OCI-LY3 (cell line): Measurements from ENCODE around the gene TDRD7.

Source experiments
- H2AFZ ChIP-seq: fragments of 200-600, 300-600 bp; shearing (Covaris generic); 2 replicates; pipeline ENCODE4 v1.6.0; 2014; ENCODE audit warnings: antibody characterized with exemption, low read depth, low read length
- H3K27ac ChIP-seq: fragments of 200-600, 300-600 bp; sonication (generic); 2 replicates; pipeline ENCODE4 v1.5.1; 2014; ENCODE audit warnings: mild to moderate bottlenecking, low read length, moderate library complexity, mixed read lengths
- H3K27me3 ChIP-seq: fragments of 200-600, 300-600 bp; sonication (generic); 2 replicates; pipeline ENCODE4 v1.6.1; 2014; ENCODE audit warnings: low read depth, low read length, mixed read lengths
- H3K36me3 ChIP-seq: fragments of 200-600, 300-600 bp; sonication (generic); replicated peaks from 2 replicates; pipeline ENCODE3; 2014; ENCODE audit warnings: low read depth, low read length, mixed read lengths
- H3K4me1 ChIP-seq: fragments of 300-600, 200-600 bp; sonication (generic); 2 replicates; pipeline ENCODE4 v1.6.1; 2014; ENCODE audit warnings: low read length, mixed read lengths
- H3K4me2 ChIP-seq: fragments of 200-600, 300-600 bp; sonication (generic); 2 replicates; pipeline ENCODE4 v1.6.1; 2014; ENCODE audit warnings: low read length, mixed read lengths
- H3K4me3 ChIP-seq: fragments of 300-600, 200-600 bp; sonication (generic); 2 replicates; pipeline ENCODE4 v1.5.1; 2014; ENCODE audit warnings: antibody characterized with exemption, mild to moderate bottlenecking, low read length, moderate library complexity
- H3K79me2 ChIP-seq: fragments of 300-600, 200-600 bp; shearing (Covaris generic); 2 replicates; pipeline ENCODE4 v1.6.1; 2014; ENCODE audit warnings: mild to moderate bottlenecking, low read length, mixed read lengths
- H3K9ac ChIP-seq: fragments of 300-600, 200-600 bp; shearing (Covaris generic); 2 replicates; pipeline ENCODE4 v1.6.0; 2014; ENCODE audit warnings: mild to moderate bottlenecking, low read length, moderate library complexity
- H3K9me3 ChIP-seq: fragments of 200-600, 300-600 bp; shearing (Covaris generic); 2 replicates; pipeline ENCODE4 v1.6.1; 2014; ENCODE audit warnings: low read length, mixed read lengths; ENCODE audit not compliant: insufficient read depth
- H4K20me1 ChIP-seq: fragments of 200-600, 300-600 bp; sonication (generic); 2 replicates; pipeline ENCODE4 v1.6.1; 2016; ENCODE audit warnings: low read length, mixed read lengths; ENCODE audit not compliant: insufficient read depth
- EZH2phosphoT487 ChIP-seq: fragments of 200-600 bp; shearing (Covaris generic); IDR thresholded peaks from 2 replicates; pipeline ENCODE4 v1.6.1; 2018; ENCODE audit warnings: antibody characterized with exemption, mixed run types, low read depth
- TF ChIP-seq, protein P1 (sequence below): fragments of 200-600, 300-600 bp; sonication (generic); IDR thresholded peaks from 2 replicates; pipeline ENCODE4 v1.5.1; 2014; ENCODE audit warnings: antibody characterized with exemption, low read length, low read depth

Gene TDRD7

DNA sequence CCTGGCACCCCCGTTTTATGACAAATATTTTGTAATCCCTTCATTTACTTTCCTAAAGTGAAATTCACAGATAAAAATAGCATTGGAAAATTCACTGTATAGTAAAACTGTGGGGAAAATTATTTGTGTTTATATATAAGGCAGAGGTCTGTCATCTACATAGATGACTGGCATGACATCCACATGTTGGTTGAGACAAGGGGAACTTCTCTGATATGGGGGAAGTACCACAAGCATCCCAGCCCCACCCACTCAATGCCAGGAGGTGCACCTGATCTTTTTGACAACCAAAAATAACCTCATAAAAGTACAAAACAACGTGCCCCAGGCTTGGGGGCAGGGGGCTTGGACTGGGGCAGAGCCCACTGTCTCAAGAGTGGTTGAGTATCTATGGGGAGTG, 6.3 kb upstream of the TDRD7 start:
- H3K27me3 ChIP-seq = peaks cover 13% of the 10 kb centered on the region
- H3K36me3 ChIP-seq = peaks cover 6% of the 10 kb centered on the region
- H3K79me2 ChIP-seq = no peaks in the 10 kb centered on the region
- H3K9me3 ChIP-seq = peaks cover 17% of the 10 kb centered on the region
- H3K4me2 ChIP-seq = peak overlapping the region; percentile 59
- peaks cover 35% of the 10 kb centered on the region for H3K4me1 ChIP-seq
- H3K27ac ChIP-seq = peak overlapping the region; percentile 67
- TF ChIP-seq, protein P1, sequence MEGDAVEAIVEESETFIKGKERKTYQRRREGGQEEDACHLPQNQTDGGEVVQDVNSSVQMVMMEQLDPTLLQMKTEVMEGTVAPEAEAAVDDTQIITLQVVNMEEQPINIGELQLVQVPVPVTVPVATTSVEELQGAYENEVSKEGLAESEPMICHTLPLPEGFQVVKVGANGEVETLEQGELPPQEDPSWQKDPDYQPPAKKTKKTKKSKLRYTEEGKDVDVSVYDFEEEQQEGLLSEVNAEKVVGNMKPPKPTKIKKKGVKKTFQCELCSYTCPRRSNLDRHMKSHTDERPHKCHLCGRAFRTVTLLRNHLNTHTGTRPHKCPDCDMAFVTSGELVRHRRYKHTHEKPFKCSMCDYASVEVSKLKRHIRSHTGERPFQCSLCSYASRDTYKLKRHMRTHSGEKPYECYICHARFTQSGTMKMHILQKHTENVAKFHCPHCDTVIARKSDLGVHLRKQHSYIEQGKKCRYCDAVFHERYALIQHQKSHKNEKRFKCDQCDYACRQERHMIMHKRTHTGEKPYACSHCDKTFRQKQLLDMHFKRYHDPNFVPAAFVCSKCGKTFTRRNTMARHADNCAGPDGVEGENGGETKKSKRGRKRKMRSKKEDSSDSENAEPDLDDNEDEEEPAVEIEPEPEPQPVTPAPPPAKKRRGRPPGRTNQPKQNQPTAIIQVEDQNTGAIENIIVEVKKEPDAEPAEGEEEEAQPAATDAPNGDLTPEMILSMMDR = no peak
- H4K20me1 ChIP-seq = no peaks in the 10 kb centered on the region
- H3K9ac ChIP-seq = no peak overlapping the region
- H2AFZ ChIP-seq = no peak overlapping the region
- H3K4me3 ChIP-seq = peak overlapping the region; percentile 23

DNA sequence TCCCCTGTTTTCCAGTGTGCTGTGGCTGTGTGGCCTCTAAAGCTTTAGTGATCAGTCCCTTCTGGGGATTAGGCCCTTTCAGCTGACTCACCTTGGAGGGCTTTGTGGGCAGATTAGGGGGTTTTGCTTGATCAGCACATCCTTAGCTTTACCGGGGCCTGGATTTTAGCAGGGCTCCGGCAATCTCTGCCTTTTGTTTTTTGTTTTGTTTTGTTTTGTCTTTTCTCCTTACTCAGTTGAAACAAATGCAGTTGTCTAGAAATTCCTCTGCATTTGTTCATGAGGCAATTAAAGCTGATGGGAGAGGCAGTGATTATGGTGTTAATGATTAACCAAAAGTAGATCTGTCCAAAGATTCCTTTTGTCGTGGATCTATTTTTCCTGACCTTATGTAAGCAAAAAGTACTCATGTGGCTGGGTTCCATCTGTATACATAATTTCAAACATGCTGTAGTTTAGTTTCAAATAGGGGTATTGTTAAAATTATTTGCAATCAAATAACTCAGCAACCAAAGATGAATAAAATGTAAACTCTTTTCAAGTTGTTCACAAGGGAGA, 5.2 kb upstream of the TDRD7 start:
- Histone ChIP-seq H3K79me2 (no peaks in the 10 kb centered on the region), H3K36me3 (peaks cover 6% of the 10 kb centered on the region), H3K4me1 (peaks cover 35% of the 10 kb centered on the region), H3K9me3 (peaks cover 17% of the 10 kb centered on the region), H3K27ac (peak overlapping the region; percentile 67), H3K4me3 (peak overlapping the region; percentile 33; the same call in 1 of the 2 replicates), H2AFZ (no peak overlapping the region), H3K4me2 (peak overlapping the region; percentile 59), H3K27me3 (peaks cover 14% of the 10 kb centered on the region), H3K9ac (peak overlapping the region; percentile 15; the same call in 1 of the 2 replicates), H4K20me1 (no peaks in the 10 kb centered on the region)
- TF ChIP-seq EZH2phosphoT487 = no peak
- TF ChIP-seq, protein P1 = no peak

DNA sequence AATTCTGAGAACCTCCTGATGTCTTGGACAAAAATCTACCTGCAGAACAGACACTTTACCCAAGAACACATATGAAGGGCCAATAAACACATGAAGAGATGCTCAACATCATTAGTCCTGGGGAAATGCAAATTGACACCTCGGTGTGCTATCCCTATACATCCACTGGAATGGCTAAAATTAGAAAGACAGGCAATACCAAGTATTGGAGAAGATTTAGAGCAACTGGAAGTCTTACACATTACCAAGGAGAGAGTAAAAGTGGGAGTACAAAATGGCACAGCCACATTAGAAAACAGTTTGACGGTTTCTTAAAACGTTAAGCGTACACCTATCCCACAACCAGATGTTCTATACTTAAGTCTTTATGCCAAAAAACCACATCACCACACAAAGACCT, 3.3 kb upstream of the TDRD7 start:
- peaks cover 14% of the 10 kb centered on the region for H3K27me3 ChIP-seq
- H3K9ac ChIP-seq = no peak overlapping the region
- H4K20me1 ChIP-seq = no peaks in the 10 kb centered on the region
- H3K4me3 ChIP-seq = no peak overlapping the region
- no peaks in the 10 kb centered on the region; the same call in 1 of the 2 replicates for H3K79me2 ChIP-seq
- no peak overlapping the region for H2AFZ ChIP-seq
- H3K4me2 ChIP-seq = no peak overlapping the region
- H3K4me1 ChIP-seq = peaks cover 44% of the 10 kb centered on the region
- TF ChIP-seq EZH2phosphoT487 = no peak
- TF ChIP-seq, protein P1 = no peak
- H3K36me3 ChIP-seq = peaks cover 6% of the 10 kb centered on the region
- peaks cover 13% of the 10 kb centered on the region for H3K9me3 ChIP-seq
- H3K27ac ChIP-seq = no peak overlapping the region

DNA sequence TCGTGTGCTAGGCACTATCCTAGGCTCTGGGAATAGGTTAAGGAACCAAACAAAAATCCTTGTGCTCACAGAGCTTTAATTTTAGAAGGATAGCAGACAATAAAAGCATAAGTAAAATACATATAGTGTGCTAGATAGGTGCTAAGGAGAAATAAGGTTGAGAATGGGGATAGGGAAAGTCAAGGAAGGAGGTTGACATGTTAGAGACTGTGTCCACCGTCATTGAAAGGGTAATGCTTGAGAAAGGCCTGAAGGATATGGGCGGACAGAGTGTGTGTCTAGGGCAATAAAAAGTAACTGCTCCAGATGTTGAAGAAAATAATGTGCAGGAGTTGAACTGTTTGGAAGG, 482 bp upstream of the TDRD7 start:
- peaks cover 27% of the 10 kb centered on the region for H3K4me1 ChIP-seq
- peaks cover 14% of the 10 kb centered on the region for H3K27me3 ChIP-seq
- peaks cover 4% of the 10 kb centered on the region for H3K79me2 ChIP-seq
- peak overlapping the region; percentile 75 for H3K4me2 ChIP-seq
- peak overlapping the region; percentile 68 for H2AFZ ChIP-seq
- H3K4me3 ChIP-seq = peak overlapping the region; percentile 91
- no peaks in the 10 kb centered on the region for H3K36me3 ChIP-seq
- H4K20me1 ChIP-seq = no peaks in the 10 kb centered on the region
- no peak overlapping the region for H3K27ac ChIP-seq
- TF ChIP-seq, protein P1 = no peak
- TF ChIP-seq EZH2phosphoT487 = no peak
- H3K9ac ChIP-seq = peak overlapping the region; percentile 62
- H3K9me3 ChIP-seq = no peaks in the 10 kb centered on the region; the same call in 1 of the 2 replicates
